Choroid plexus epithelial cell (primary cell): ENCODE data around the gene USH1G.

ENCODE experiments used
- DNase-seq: peaks from one replicate; pipeline ENCODE4 v3.0.0-alpha.2; 2010; ENCODE audit warnings: low read depth
- H3K4me3 ChIP-seq: 2 replicates; pipeline ENCODE4 v1.5.1; 2011; ENCODE audit warnings: low read depth, mild to moderate bottlenecking, control low read depth, low read length, moderate library complexity
- TF ChIP-seq, protein P1 (sequence below): conservative IDR thresholded peaks from 2 replicates; pipeline ENCODE4 v1.5.1; 2011; ENCODE audit warnings: low read depth, mild to moderate bottlenecking, control low read depth, inconsistent platforms, low read length, moderate library complexity

The USH1G gene

DNA sequence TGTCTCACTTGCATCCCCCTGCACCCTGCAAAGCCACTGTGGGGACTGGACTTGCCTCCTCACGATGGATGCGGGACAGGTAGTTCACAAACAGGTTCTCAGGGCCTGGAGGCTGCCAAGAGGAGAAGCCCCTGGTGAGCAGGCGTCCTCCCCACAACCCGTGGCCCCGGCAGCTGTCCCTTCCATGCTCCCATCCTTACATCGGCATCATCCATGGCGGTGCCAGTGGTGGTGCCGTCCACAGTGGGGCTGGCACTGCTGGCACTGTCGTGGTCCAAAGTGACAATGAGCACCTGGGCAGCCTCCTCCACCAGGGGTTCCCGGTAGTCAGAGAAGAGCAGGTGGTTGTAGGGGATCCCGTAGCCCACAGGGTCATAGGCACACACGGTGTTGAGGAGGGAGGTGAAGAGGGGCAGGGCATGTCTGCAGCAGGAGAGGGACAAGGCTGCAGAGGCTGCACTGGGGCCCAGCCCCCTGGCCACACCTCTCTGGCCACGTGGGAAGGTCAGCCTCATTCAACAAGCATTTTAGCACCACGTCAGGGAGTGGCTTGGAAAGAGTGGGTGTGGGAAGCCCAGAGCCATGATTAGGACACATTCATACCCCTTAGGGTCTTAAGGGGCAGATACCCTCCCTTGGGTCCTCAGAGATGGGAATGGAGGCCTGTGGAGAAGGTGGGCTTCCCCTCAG lies 36.9 kb upstream of the USH1G start:
- peak; percentile 23 for DNase-seq
- TF ChIP-seq, protein P1, sequence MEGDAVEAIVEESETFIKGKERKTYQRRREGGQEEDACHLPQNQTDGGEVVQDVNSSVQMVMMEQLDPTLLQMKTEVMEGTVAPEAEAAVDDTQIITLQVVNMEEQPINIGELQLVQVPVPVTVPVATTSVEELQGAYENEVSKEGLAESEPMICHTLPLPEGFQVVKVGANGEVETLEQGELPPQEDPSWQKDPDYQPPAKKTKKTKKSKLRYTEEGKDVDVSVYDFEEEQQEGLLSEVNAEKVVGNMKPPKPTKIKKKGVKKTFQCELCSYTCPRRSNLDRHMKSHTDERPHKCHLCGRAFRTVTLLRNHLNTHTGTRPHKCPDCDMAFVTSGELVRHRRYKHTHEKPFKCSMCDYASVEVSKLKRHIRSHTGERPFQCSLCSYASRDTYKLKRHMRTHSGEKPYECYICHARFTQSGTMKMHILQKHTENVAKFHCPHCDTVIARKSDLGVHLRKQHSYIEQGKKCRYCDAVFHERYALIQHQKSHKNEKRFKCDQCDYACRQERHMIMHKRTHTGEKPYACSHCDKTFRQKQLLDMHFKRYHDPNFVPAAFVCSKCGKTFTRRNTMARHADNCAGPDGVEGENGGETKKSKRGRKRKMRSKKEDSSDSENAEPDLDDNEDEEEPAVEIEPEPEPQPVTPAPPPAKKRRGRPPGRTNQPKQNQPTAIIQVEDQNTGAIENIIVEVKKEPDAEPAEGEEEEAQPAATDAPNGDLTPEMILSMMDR = no peak
- H3K4me3 ChIP-seq = no peak overlapping the region

DNA sequence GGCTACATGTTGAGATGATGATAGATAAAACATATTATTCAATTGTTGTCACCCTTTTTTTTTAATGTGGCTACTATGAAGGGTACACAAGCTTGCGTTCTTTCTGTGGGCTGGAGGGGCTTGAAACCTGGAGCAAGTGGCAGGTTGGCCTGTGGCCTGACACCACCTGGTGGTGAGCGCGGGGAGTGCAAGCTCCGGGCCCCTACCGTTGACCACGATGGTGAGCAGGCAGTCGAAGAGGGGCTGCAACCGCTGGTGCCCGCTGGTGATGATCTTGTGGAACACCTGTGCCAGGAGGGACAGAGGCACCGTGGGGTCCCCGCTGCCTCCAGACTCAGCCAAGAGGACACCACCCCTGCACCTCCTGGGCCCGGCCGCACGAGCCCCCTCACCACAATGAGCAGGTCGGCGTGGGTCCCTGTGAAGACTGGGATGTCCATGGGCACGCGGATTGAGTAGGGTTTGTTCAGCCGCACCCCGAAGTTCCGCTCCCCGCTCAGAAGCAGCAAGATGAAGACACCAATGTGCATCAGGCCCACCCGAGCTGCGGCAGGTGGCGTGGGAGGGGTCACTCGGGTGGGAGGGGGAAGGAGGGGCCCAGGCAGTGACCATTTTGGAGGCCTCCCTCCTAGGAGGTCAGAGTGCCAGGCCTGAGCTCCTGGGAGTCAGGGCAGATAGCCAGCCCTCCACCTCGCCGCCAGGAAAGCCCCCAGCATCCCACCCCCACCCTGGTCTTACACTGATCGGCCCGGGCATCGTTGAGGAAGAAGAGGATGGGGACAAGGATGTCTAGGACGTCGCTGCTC lies 35.1 kb upstream of the USH1G start:
- DNase-seq = peak; percentile 56
- TF ChIP-seq, protein P1 = peak; percentile 90
- H3K4me3 ChIP-seq = no peak overlapping the region

DNA sequence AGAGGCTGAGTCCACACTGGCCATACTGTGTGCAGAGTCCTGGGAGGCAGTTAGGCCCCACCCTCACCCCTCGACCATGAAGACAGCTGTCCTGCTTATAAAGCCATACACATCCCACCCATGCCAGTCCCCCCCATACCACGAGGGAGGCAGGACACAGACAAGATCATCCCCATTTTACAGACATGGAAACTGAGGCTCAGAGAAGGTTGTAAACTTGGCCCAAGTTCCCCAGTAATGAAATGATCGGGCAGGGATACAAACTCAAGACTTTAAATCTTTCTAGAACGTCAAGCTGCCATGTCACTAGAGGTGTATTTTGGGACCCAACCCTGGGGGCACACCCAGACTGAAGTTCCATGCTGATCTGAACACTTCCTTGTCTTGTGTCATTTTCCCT lies 33.0 kb upstream of the USH1G start:
- TF ChIP-seq, protein P1 = no peak

DNA sequence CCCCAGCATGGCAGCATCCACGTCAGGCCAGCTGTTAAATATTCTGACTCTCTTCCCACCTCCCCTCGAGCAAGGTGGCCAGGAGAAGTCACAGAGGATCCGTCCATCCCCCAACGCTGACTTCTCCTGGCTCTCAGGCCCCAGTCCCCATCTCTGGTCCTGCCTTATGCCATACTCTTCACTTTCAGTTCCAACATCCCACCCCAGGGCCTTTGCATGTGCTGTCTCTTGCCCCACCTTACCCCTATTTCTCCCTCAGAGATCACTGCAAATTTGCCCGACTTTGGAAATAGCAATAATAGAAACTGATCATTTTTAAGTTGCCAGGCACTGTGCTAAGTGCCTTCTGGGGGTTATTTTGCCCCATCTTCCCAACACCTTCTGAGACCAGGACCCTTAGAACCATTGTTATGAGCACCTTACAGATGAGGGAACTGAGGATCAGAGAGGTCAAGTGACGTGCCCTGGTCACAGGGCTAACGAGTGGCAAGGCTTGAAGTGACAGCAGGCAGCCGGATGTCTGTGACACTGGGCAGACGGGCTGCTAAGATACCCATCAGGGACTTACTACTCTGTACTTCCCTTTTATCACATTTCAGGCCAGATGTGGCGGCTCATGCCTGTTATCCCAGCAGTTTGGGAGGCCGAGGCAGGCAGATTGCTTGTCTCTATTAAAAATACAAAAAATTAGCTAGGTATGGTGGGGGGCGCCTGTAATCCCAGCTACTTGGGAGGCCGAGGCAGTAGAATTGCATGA lies 31.8 kb upstream of the USH1G start:
- TF ChIP-seq, protein P1 = no peak
- no peak overlapping the region for H3K4me3 ChIP-seq
- DNase-seq = no peak

More for the DNA sequence above, 33.0 kb upstream of the USH1G start:
- DNase-seq = no peak
- no peak overlapping the region for H3K4me3 ChIP-seq

DNA sequence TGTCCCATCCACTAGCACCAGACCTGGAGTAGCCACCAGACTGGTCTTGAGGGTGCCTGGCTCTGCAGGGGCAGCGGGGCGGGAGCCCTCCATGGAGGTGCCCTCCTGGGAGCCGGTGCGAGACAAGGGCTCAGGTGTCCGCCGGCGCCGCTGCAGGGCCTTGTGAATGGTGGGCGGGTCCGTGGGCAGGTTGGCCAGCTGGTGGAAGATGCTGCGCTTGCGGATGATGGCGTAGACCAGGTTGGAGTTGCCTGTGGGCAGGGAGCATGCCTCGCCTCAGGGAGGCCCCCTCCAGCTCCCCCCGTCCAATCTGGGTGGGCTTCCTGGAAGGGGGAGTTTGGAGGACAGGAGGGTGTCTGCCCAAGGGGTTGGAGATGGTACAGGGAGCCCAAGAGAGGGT lies 31.1 kb upstream of the USH1G start:
- TF ChIP-seq, protein P1 = no peak
- no peak for DNase-seq
- H3K4me3 ChIP-seq = no peak overlapping the region

DNA sequence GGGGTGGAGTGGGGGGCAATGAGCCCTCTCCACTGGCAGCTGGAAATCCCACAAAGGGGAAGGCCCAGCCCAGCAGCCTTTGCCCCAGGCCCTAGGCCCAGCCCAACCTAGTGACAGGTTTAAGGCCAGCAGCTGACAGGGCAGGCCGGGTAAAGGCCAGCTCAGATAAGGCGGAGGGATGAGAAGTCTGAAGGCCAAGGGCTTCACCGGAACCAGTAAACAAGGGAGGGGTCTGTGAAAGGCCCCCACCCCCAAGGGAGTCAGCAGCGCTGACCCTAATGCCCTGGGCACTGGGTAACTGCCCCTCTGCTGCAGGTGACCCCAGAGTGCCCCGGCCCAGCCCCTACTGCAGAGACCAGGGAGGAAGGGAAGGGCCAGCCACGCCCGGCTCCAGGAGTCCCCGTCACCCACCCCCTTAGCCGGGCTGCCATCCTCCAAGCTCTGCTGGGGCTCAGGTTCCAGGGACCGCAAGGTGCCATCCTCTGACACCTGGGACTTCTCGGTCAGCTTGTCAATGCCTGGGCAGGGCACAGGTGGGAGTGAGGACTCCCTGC lies 30.2 kb upstream of the USH1G start:
- TF ChIP-seq, protein P1 = no peak
- no peak for DNase-seq
- no peak overlapping the region for H3K4me3 ChIP-seq
